ENCODE results near the gene GRID1.
"Not testable (repeated sequence)": the region's sequence is repeated elsewhere in the genome, so short reads cannot be mapped to it uniquely, and the experiment has no call there.

The GRID1 gene

DNA sequence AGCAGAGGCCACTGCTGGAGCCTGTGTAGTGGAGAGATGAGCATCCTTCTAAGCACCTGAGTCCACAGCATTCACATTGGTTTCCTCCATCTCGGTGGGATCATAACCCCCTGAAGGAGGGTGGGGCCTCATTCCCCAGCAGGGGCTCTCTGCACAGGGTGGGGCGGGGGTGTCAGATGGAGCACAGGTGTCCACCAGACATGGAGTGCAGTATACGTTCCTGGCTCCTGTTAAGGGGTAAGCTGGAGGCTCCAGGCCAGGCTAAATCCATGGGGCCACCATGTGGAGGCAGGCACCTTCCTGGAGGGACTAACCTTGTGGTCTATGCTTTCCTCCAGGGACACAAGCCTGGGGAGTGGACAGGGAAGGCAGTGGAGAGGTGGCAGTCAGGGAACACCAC, 252.6 kb downstream of the GRID1 start:
- no peak for DNase-seq

DNA sequence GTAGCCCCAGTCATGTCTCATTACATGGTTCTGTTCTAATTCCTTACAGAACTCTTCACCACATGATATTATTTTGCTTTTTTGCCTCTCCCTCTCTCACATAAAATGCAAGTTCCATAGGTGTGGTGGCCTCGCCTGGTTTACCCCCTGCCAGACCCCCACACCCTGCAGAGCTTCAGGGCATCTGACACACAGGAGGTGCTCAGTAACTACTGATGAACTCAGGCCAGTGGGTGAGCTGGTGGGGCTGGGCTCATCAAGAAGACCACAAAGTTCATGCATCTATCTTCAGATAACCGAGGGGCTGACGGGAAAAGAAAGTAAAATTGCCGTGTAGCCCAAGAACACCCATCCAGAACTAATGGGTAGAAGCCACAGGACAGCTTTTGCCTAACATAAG, 253.1 kb downstream of the GRID1 start:
- DNase-seq: no peak

DNA sequence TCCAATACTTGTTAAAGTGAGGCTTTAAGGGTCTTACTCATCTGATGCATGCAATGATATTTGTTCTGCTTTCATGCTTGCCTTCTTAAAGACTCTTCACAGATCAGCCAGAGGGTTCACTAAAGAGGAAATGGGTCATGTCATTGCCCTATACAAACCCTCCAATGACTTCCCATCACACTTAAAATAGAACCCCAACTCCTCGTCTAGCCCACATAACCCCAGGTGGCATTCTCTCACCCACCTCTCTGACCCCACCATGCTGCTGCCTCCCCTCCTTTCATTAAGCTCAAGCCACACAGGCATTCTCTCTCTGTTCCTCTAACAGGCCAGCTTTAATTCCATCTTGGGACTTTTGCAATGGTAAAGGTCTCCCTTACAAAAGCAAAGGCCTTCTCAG, 253.6 kb downstream of the GRID1 start:
- no peak for DNase-seq

DNA sequence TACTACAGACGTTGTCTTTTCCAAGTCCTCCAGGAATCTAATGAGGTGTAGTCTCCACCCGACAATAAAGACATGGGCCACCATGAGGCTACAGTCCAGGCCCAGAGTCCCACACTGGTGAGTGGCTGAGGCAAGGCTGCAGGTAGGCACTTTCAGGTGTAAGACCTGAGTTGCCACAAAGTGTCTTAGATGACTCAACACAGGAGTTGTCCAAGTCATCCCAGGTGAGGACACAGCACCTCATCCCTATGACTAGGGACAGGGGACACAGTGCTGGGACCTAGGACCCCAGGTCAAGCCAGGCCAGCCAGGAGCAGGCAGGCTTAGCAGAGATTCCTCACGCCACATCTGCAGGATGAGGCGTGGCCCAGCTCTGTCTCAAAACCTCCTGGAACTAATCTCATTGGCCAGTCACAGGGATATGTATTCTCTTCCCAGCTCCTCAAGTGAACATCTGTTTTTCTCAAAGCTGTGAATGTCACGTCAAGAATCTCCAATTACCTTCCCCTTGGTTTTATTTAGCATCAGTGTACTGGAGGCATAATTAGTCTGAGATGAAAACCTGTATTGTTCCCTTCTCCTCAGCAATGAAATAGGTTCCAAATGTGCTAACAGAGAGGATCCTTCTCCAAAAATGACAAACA, 254.6 kb downstream of the GRID1 start:
- no peak for DNase-seq

DNA sequence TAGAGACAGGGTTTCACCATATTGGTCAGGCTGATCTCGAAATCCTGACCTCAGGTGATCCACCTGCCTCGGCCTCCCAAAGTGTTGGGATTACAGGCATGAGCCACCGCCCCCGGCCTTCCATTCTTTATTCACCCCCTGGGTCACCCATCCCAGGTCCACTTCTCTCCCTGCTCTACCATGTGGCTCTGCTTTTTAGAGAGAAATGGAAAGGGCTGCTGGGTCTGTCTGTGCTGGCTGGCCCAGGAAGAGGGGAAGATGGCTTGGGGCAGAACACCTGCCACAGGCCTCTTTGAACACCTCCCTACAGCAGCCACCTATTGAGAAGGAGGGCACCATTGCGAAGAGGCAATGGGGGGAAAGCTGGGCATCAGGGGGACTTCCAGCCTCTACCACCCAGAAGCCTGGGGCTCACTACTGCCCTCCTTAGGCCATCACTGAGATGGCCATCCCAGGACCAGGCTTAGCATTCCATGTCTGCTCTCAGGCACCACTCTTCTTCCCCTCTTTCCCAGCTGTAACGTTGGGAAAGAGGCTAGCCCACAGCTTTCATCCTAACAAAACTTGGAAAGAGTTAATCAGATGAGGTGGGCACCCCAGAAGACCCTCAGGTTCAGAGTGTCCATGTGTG, 256.3 kb downstream of the GRID1 start:
- no peak for DNase-seq

DNA sequence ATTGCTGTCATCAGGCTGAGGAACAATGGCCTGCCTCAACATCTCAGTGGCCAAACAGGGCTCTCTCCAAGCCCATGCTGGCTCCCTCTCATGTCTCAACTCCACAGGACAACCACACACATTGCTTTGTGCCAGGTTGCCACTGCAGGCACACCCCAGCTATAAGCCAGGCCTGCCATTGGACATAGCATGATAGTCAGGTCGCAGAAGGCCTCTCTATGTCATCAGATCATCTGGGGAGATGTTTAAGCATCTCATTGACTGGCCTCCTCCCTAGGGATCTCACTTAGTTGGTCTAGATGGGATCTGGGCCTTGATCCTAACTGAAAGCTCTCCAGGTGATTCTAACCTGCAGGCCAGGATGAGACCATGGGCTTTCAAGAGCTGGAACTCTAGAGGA, 257.2 kb downstream of the GRID1 start:
- no peak for DNase-seq

DNA sequence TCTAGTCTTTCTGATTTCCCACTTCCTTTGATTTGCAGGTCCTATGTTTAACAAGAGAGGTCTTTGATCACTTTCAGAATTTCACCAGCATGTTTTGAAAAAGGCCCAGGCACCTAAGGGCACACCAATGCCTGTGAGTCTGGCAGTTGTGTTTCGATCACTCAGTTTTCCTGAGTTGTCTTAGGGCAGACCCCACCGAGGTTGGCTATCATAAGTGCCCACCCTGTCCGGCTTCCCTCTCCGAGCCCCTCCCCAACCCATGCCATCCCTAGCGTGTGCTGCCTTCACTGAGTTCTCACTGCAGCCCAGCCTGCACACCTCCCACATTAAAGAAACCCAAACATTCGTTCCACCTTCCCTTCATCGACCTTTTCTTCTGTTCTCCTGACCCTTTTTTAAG, 257.9 kb downstream of the GRID1 start:
- no peak for DNase-seq

DNA sequence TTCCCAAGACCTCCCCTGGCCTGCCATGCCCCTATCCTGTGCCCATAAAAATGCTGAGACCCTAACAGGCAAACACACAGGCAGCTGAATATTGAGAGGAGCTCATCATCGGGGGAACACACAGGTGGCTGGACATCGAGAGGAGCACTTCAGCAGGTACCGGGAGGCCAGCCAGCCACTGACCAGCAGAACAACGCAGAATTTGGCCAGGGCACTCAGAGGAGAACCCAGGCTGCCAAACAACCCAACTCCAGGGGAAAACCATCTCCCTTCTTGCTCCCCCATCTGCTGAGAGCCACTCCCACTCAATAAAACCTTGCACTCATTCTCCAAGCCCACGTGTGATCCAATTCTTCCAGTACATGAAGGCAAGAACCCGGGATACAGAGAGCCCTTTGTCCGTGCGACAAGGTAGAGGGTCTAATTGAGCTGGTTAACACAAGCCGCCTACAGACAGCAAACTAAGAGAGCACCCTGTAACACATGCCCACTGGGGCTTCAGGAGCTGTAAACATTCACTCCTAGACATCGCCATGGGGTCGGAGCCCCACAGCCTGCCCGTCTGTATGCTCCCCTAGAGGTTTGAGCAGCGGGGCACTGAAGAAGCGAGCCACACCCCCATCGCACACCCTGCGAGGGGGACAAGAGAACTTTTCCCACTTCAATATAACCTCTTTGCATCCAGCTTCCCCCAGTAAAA, 258.8 kb downstream of the GRID1 start:
- not testable (repeated sequence) for DNase-seq

DNA sequence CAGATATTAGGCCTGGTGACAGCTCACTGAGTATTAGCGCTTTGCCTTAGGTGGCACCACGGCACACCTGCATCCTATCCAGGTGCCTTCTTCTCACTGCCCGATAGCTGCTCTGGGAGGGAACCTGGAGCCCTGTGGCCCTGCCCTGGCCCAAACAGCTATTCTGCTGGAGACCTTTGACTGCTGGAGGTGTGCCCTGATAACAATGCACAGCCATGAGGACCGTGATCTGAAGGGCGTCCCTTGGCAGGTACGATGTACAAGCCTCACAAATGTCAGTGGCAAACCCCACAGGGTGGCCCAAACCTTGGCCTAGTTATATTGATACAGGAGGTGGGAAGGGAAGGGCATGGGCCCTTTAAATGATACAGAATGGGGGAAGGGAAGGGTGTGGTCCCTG, 259.5 kb downstream of the GRID1 start:
- DNase-seq: no peak

DNA sequence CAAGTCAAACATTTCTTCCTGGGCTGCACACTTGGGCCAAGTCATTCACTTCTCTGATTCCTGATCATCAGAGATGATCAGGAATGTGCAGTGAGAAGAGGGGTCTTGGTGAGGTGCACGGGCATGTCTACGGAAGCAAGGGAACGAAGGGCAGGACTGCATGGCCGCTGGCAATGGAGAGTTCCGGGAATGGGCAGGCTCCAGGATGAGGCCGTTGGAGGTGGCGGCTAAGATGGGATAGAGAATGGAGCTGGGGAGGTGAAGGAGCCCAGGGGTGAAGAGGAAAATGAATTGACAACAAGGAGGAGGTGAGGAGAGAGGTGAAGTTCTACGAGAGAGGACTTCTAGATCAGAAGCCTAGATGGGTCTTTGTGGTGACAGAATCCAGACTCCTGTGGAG, 260.0 kb downstream of the GRID1 start:
- no peak for DNase-seq

DNA sequence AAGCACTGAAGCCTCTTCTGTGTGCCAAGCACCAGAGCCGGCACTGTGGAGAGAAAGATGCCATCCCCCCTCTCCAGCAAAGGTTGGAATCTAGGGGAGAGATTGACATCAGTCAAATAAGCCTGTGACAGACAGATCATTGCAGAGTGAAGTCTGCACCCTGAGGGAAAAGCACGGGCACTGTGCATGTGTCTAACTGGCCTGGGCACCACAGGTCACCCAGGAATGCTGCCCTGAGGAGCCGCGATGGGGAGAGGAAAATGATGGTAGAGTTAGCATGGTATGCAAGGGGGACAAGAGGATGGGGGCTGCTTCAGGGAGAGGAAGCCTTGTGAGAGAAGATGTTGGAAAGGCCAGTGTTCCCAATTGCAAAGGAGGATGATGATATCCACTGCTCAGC, 261.0 kb downstream of the GRID1 start:
- no peak for DNase-seq

DNA sequence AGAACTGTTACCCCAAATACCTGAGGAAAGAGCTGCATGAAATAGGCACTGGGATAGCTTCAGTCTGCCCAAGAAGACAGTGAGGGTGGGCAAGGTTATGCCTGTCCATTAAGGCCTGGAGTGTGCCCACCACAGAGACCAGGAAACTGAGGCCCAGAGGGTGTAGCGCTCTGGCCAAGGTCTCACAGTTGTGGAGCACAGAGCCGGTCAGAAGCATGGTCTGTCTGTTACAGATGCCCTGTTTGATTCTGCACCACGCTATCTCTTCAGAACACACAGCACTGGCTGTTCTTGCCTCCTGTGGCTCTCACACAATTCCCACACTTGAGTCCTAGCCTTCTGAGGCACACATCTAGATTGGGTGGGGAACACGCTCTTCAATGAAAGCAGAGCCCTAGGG, 261.4 kb downstream of the GRID1 start:
- DNase-seq: no peak

DNA sequence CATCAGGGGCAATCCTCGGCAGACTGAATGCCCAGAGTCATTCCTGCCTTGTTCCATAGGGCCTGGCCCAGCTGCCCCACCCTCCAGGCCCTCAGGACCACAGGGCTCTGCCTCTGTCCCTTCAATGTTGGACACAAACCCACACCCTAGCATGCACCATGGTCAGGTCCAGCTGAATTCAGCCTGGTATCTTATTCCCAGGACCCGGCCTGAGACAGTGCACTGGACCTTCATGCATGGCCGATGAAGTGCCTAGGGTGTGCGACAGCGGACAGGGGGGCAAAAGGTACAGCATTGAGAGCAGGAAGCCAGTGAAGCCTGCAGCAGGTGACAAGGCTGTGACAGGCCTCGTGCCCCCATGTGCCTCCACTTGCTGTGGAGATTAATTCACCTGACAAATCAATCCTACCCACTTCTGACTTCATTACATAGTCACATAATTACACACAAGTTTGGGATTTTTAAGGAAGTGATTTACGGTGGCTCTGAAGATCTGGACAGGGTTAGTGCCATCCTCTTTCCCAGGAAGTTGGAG, 261.9 kb downstream of the GRID1 start:
- no peak for DNase-seq

DNA sequence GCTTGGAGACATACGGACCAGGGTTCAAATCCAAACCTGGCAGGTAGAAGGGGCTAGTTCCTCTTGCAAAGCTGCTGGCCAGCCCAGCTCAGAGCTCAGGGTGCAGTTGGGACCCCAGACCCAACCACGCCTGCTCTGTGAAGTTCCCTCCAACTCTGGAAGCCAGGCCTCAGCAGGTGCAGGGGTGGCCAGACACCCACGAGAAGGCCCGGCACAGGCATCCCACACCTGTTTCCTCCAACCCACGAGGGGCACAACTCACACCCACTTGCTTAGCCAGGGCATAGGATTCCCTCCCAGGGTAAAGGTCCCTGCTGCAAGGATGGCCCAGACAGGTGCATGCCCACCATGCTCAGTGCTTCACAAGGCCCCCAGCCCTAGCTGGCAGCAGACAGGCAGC, 262.4 kb downstream of the GRID1 start:
- no peak for DNase-seq

DNA sequence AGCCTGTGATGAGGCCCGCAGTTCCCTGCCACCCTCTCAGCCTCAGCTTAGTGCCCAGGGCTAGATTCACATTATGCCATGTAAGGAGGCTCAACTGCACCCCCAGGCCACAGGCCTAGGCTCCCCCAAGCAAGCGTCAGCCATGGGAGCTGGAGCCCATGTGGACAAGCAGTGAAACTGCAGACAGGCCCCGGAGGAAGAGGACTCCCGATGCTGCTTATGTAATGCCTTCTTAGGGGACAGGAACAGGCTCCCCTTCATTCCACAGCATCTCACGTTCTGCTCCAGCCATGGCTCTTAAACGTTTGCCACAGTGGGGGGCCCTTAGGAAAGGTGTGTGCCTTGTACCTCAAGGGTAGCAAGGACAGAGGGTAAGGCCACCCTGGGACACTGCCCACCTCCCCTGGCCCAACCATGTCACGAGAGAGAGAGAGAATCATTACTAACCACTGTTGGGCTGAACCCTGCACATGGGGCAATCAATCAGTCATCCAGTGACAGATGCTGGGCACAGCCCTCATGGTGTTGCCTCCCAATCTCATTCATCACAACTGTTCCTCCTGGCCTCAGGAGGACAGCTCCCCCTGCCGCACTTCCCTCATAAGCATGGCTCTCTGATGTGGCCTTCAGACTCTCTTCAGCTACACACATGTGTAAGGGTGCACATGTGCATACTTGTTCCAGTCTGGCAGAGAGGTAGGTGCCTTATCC, 263.0 kb downstream of the GRID1 start:
- DNase-seq: no peak

DNA sequence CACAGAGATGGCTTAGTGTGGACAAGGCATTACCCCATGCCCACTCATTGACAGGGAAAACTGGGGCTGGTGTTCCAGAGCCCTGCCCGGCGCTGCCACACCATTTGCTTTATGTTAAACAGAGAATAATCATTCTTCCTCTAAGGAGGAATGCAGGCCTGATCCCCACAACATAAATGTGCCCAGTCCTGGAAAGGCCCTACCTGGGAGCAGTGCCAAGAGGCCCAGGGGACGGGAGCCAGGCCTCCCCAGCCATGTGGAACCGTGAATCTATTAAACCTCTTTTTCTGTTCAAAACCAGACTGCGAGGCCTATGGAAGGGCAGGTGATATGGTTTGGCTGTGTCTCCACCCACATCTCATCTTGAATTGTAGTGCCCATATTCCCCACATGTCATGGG, 264.1 kb downstream of the GRID1 start:
- no peak for DNase-seq

DNA sequence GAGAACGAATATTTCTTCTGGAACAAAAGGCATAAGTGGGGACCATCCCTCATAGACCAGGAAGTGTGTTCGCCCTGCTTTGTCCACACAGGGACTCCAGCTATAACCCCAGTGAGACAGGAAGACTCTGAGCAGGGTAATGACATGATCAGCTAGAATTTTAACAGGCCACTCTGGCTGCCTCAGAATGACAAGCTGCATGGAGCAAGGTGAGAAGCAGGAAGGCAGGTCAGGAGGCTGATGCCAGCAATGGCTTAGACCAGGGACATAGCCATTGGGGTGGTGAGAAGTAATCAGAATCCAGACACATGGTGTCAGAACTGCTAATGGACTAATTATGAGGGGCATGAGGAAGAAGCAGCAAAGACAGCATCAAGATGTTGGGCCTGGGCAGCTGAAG, 264.6 kb downstream of the GRID1 start:
- no peak for DNase-seq

DNA sequence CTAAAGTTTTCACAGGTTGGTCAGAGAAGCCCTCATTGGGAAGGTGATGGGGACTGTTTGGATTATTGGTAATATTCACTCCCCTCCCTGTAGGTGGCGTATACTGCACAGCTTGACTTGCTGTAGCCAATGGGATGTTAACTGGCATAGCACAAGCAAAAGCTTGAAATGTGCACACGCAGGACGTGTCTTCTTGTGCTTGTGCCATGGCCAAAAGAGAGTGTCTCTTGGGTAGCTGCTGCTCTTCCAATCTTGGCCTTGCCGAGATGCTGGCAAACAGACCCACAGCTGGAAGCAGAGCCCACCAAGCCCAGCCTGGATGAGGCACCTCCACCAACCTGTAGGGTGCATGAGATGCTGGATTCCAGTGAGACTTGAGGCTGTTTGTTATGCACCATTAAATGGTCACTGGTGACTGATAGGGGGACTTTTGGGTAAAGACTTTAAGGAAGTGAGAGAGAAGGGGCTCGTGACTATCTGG, 266.0 kb downstream of the GRID1 start:
- DNase-seq: no peak

DNA sequence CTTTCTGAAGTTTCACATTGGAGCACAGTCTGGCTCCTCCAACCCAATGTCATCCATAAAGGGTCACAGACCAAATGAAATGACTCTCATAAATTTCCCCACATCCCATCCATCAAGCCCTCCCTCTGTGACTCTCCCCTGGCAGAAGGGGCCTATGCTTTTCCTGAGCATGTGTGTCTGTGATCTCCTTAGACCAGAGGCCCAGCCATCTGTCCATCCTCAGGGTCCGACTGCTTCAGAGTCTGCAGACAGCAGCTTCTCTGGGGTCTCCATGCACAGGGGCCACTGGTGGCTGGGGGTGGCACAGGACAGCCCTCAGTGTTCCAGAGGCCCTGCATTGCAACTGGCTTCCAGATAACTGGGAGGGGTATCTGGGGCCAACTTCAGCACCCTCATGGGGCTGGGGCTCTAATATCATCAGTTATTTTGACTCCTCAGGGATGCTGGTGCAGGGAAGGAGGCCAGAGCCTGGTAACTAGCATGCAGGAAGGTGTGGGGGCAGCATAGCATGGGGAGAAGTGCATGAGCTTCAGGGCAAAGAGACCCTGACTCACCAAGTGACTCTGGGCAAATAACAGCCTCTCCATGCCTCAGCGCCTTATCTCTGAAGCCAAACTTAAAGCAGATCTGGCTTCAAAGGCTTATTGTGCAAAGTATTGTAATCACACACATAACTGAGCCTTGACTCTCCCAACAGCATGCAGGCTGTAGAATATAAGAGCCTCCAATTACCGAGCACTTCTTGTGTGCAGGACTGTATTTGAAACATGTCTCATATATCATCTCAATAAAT, 266.9 kb downstream of the GRID1 start:
- no peak for DNase-seq

DNA sequence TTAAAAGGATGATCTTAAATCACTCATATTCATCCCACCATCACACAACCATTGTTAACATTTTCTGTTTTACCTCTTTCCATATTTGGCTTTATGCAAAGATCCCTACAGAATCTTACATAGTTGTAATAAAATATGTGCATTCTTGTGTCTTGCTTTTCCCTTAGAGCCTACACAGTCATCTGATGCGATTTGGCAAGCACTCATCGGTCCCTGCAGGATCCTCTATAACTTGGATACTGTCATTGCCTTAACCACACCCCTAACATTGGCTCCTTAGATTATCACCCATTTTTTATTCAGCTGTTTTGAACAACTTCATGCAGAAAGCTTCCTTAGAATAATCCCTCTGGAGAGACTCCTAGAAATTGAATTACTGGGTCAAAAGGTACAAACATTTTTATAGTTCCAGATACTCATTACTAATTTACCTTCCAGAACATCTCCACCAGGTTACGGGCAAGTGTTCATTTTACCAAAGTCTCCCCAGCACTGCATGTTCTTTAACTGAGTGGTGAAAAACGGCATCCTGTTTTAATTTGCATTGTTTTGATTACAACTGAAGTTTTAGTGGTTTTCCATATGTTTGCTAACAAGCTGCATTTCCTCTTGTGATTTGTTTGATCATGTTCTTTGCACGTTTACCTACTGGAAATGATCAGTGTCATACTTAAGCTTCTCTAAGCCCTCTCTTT, 268.3 kb downstream of the GRID1 start:
- no peak for DNase-seq

DNA sequence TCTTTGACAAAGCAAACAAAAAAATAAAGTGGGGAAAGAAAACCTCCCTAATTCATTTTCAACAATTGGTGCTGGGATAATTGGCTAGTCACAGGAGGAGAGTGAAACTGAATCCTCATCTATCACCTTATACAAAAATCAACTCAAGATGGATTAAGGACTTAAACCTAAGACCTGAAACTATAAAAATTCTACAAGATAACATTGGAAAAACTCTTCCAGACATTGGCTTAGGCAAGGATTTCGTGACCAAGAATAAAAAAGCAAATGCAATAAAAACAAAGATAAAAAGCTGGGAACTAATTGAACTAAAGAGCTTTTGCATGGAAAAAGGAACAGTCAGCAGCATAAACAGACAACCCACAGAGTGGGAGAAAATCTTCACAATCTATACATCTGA, 271.5 kb downstream of the GRID1 start:
- DNase-seq: not testable (repeated sequence)

DNA sequence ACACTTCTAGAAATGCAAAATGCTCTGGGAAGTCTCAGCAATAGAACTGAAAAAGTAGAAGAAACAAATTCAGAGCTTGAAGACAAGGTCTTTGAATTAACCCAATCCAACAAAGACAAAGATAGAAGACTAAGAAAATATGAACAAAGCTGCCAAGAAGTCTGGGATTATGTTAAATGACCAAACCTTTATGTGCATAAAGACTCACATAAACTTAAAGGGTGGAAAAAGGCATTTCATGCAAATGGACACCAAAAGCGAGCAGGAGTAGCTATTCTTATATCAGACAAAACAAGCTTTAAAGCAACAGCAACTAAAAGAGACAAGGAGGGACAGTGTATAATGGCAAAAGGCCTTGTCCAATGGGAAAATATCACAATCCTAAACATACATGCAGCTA, 274.3 kb downstream of the GRID1 start:
- DNase-seq: not testable (repeated sequence)

All from NCI-H510A treated with DMSO at 0.1 percent for 48 hours (cell line).